Naive thymus-derived CD8-positive, alpha-beta T cell (primary cell): ENCODE measurements around the gene SMIM35. TPM values are rescaled to one million over a fixed set of nuclear protein-coding genes. Genes with fewer than 3 reads are reported as not detected.

ENCODE experiments used
- ATAC-seq, 2 donors: fragments of 150-1000 bp; cut with Tn5 transposase in 1 of 2; sonication (Bioruptor Pico), chemical (Tn5 transposase) in 1 of 2; 1 replicate in 1 of 2; 2 replicates in 1 of 2; pipeline ENCODE4 v1.10.0; 2021; ENCODE audit warnings: mild to moderate bottlenecking in 2 of 2, moderate library complexity in 2 of 2
- POLR2A ChIA-PET: fragments of 350-600 bp; sonication (Branson Sonifier 250); formaldehyde crosslinking; loops from one replicate; lab custom pipeline; 2021; ENCODE audit warnings: antibody characterized with exemption; lab: Charles Lee
- DNase-seq, 10 donors: peaks; one replicate each; pipeline versions ENCODE4 v3.0.0 to v3.0.0-alpha.2; 2020 to 2022
- H3K27ac Mint-ChIP-seq, 10 donors: one replicate each; pipeline ENCODE4 v1.8.0; 2020 to 2022; ENCODE audit warnings: mild to moderate bottlenecking in 10 of 10, mixed read lengths in 10 of 10, moderate library complexity in 4 of 10, inconsistent platforms in 1 of 10
- H3K27me3 Mint-ChIP-seq, 5 donors: one replicate each; pipeline ENCODE4 v1.8.0; 2021 to 2022; ENCODE audit warnings: mixed read lengths in 5 of 5
- H3K36me3 Mint-ChIP-seq, 3 donors: one replicate each; pipeline ENCODE4 v1.8.0; 2020 to 2022; ENCODE audit warnings: mixed read lengths in 3 of 3, mild to moderate bottlenecking in 2 of 3, inconsistent platforms in 1 of 3
- H3K4me1 Mint-ChIP-seq, 4 donors: one replicate each; pipeline ENCODE4 v1.8.0; 2021 to 2022; ENCODE audit warnings: mixed read lengths in 4 of 4
- H3K4me3 Mint-ChIP-seq, 10 donors: one replicate each; pipeline ENCODE4 v1.8.0; 2020 to 2022; ENCODE audit warnings: mild to moderate bottlenecking in 10 of 10, mixed read lengths in 10 of 10, moderate library complexity in 6 of 10, inconsistent platforms in 1 of 10
- H3K9me3 Mint-ChIP-seq, 9 donors: one replicate each; pipeline ENCODE4 v1.8.0; 2020 to 2022; ENCODE audit warnings: mixed read lengths in 9 of 9, mild to moderate bottlenecking in 3 of 9, inconsistent platforms in 1 of 9, moderate library complexity in 1 of 9
- polyA plus RNA-seq, 3 donors: library from polyadenylated mRNA; unstranded; fragments of 300-500 nt; fragmentation: Illumina TruSeq; gene quantifications; one replicate each; pipeline ENCODE4 v1.2.3, GENCODE V29; 2021
- total RNA-seq, 8 experiments: library from RNA in 2 of 8; stranded (reverse) in 2 of 8; gene quantifications; one replicate each; pipeline ENCODE4 v1.2.3 and lab custom pipeline; 2021 to 2026

Gene SMIM35
- under 1 TPM; 0.70 to 0.91 TPM for total RNA-seq
- under 1 TPM; 0.15 to 0.68 (median 0.60) TPM for polyA plus RNA-seq
- total RNA-seq (lab: John Stamatoyannopoulos, UW) = 0 to 1.6 (median 0.13) reads per million in 6 experiments

- ATAC-seq = no peak
- H3K36me3 Mint-ChIP-seq = peaks cover 0 to 22% (median 13%) of the 10 kb centered on the region in 3 donors
- H3K27me3 Mint-ChIP-seq = peaks cover 0 to 10% (median 6%) of the 10 kb centered on the region in 5 donors
- POLR2A ChIA-PET = interaction anchor here (0.7 kb wide), 1 partner anchor 266 kb away, joined by 4 read pairs; no protein-coding TSS in a partner anchor
- H3K9me3 Mint-ChIP-seq = peaks cover 0 to 34% (median 19%) of the 10 kb centered on the region in 9 donors
- H3K4me3 Mint-ChIP-seq = no peak within 1 kb of the TSS
- H3K27ac Mint-ChIP-seq = no peak within 1 kb of the TSS
- no peak for DNase-seq
- H3K4me1 Mint-ChIP-seq = peaks cover 3 to 15% (median 6%) of the 10 kb centered on the region in 4 donors
Observed at GRCh38 chr11:118086913-118087768, at the start of gene SMIM35. SMIM35 (minus strand) TSS chr11:118086963; CDS start chr11:118086757, 206 bp downstream.

- Mint-ChIP-seq H3K4me1 (peaks cover 0 to 2% (median 0%) of the 10 kb centered on the region in 4 donors), H3K4me3 (no peak overlapping the region), H3K36me3 (no peaks in the 10 kb centered on the region), H3K9me3 (no peaks in the 10 kb centered on the region), H3K27me3 (peaks cover 11 to 45% (median 20%) of the 10 kb centered on the region in 5 donors), H3K27ac (no peak overlapping the region)
- ATAC-seq (no peak), DNase-seq (peak in 1 of 10 donors; percentile 42)
- POLR2A ChIA-PET = no interaction called here
Observed at GRCh38 chr11:118136341-118136740, 49.6 kb upstream of the SMIM35 start.

GRCh38 chr11:118135796-118136165 is 49.0 kb upstream of the SMIM35 start:
- DNase-seq (no peak), ATAC-seq (no peak)
- Mint-ChIP-seq H3K36me3 (no peaks in the 10 kb centered on the region), H3K4me3 (no peak overlapping the region), H3K4me1 (peaks cover 0 to 2% (median 0%) of the 10 kb centered on the region in 4 donors), H3K9me3 (no peaks in the 10 kb centered on the region), H3K27ac (no peak overlapping the region), H3K27me3 (peaks cover 11 to 39% (median 18%) of the 10 kb centered on the region in 5 donors)
- POLR2A ChIA-PET = no interaction called here

GRCh38 chr11:118135051-118135795 is 48.5 kb upstream of the SMIM35 start:
- H3K36me3 Mint-ChIP-seq = no peaks in the 10 kb centered on the region

GRCh38 chr11:118133816-118134215 is 47.1 kb upstream of the SMIM35 start:
- Mint-ChIP-seq H3K9me3 (no peaks in the 10 kb centered on the region), H3K4me1 (peaks cover 0 to 2% (median 0%) of the 10 kb centered on the region in 4 donors), H3K27ac (no peak overlapping the region), H3K4me3 (no peak overlapping the region), H3K36me3 (no peaks in the 10 kb centered on the region), H3K27me3 (peaks cover 4 to 25% (median 10%) of the 10 kb centered on the region in 5 donors)
- ATAC-seq (no peak), DNase-seq (no peak)
- POLR2A ChIA-PET = no interaction called here

More at GRCh38 chr11:118135051-118135795, 48.5 kb upstream of the SMIM35 start:
- POLR2A ChIA-PET = no interaction called here
- no peak overlapping the region for H3K4me3 Mint-ChIP-seq
- H3K27ac Mint-ChIP-seq = no peak overlapping the region
- peaks cover 0 to 2% (median 0%) of the 10 kb centered on the region in 4 donors for H3K4me1 Mint-ChIP-seq
- peaks cover 9 to 34% (median 13%) of the 10 kb centered on the region in 5 donors for H3K27me3 Mint-ChIP-seq
- DNase-seq (peak in 1 of 10 donors; percentile 58), ATAC-seq (no peak)
- no peaks in the 10 kb centered on the region for H3K9me3 Mint-ChIP-seq

GRCh38 chr11:118132385-118133151 is 45.8 kb upstream of the SMIM35 start:
- ATAC-seq = no peak
- H3K4me1 Mint-ChIP-seq = peaks cover 0 to 2% (median 0%) of the 10 kb centered on the region in 4 donors

GRCh38 chr11:118129471-118130172 is 42.9 kb upstream of the SMIM35 start:
- Mint-ChIP-seq H3K27me3 (peaks cover under 1 to 16% (median 8%) of the 10 kb centered on the region in 5 donors), H3K4me1 (no peaks in the 10 kb centered on the region), H3K9me3 (no peaks in the 10 kb centered on the region), H3K36me3 (no peaks in the 10 kb centered on the region), H3K4me3 (no peak overlapping the region), H3K27ac (no peak overlapping the region)
- ATAC-seq (no peak), DNase-seq (no peak)
- POLR2A ChIA-PET = no interaction called here

More at GRCh38 chr11:118132385-118133151, 45.8 kb upstream of the SMIM35 start:
- POLR2A ChIA-PET = no interaction called here
- Mint-ChIP-seq H3K27ac (peak overlapping the region in 1 of 10 donors; percentile 35), H3K27me3 (peaks cover 4 to 20% (median 12%) of the 10 kb centered on the region in 5 donors), H3K9me3 (no peaks in the 10 kb centered on the region), H3K4me3 (no peak overlapping the region), H3K36me3 (no peaks in the 10 kb centered on the region)
- DNase-seq = peak in 1 of 10 donors; percentile 50

GRCh38 chr11:118128721-118129470 is 42.1 kb upstream of the SMIM35 start:
- Mint-ChIP-seq H3K36me3 (no peaks in the 10 kb centered on the region), H3K27me3 (peaks cover 0 to 14% (median 8%) of the 10 kb centered on the region in 5 donors), H3K4me1 (no peaks in the 10 kb centered on the region), H3K4me3 (no peak overlapping the region), H3K9me3 (no peaks in the 10 kb centered on the region), H3K27ac (no peak overlapping the region)
- POLR2A ChIA-PET = interaction anchor here (1.1 kb wide), 1 partner anchor 10 kb away, joined by 3 read pairs; no protein-coding TSS in a partner anchor
- no peak for DNase-seq
- ATAC-seq = no peak

GRCh38 chr11:118128310-118128709 is 41.5 kb upstream of the SMIM35 start:
- Mint-ChIP-seq H3K9me3 (no peaks in the 10 kb centered on the region), H3K36me3 (no peaks in the 10 kb centered on the region), H3K4me3 (no peak overlapping the region), H3K27ac (no peak overlapping the region), H3K27me3 (peaks cover 0 to 13% (median 8%) of the 10 kb centered on the region in 5 donors), H3K4me1 (no peaks in the 10 kb centered on the region)
- DNase-seq (no peak), ATAC-seq (no peak)
- POLR2A ChIA-PET = interaction anchor here (1.1 kb wide), 1 partner anchor 10 kb away, joined by 3 read pairs; no protein-coding TSS in a partner anchor

- POLR2A ChIA-PET = interaction anchor here (1.0 kb wide), 1 partner anchor 13 kb away, joined by 5 read pairs; no protein-coding TSS in a partner anchor
- H3K4me1 Mint-ChIP-seq = no peaks in the 10 kb centered on the region
- H3K27ac Mint-ChIP-seq = peak overlapping the region in 1 of 10 donors; percentile 18
- no peak overlapping the region for H3K4me3 Mint-ChIP-seq
- H3K27me3 Mint-ChIP-seq = peaks cover 0 to 13% (median 8%) of the 10 kb centered on the region in 5 donors
- no peaks in the 10 kb centered on the region for H3K36me3 Mint-ChIP-seq
- DNase-seq = no peak
- ATAC-seq = no peak
- H3K9me3 Mint-ChIP-seq = no peaks in the 10 kb centered on the region
Observed at GRCh38 chr11:118126082-118126838, 39.5 kb upstream of the SMIM35 start.
